Esophagus (tissue), 2 donors: ENCODE measurements around the gene LAMA1. TPM values are rescaled to one million over a fixed set of nuclear protein-coding genes. Genes with fewer than 3 reads are reported as not detected.

Experiments
- H3K27ac ChIP-seq, 2 donors: one replicate each; pipeline ENCODE4 v1.5.1; 2013; ENCODE audit warnings: low read depth in 2 of 2, mild to moderate bottlenecking in 2 of 2, inconsistent platforms in 1 of 2, low read length in 1 of 2, moderate library complexity in 1 of 2
- H3K27me3 ChIP-seq, 2 donors: one replicate each; pipeline ENCODE4 v1.6.1; 2013; ENCODE audit warnings: low read length in 2 of 2, control low read depth in 1 of 2, mild to moderate bottlenecking in 1 of 2; ENCODE audit not compliant: insufficient read depth in 2 of 2, control insufficient read depth in 1 of 2
- H3K36me3 ChIP-seq, 2 donors: one replicate each; pipeline ENCODE4 v1.6.1; 2013; ENCODE audit warnings: low read length in 1 of 2; ENCODE audit not compliant: control insufficient read depth in 2 of 2, insufficient read depth in 2 of 2
- H3K4me1 ChIP-seq, 2 donors: one replicate each; pipeline ENCODE4 v1.6.1; 2013; ENCODE audit warnings: low read length in 1 of 2; ENCODE audit not compliant: control insufficient read depth in 2 of 2, insufficient read depth in 2 of 2
- H3K4me3 ChIP-seq, 2 donors: one replicate each; pipeline ENCODE4 v1.5.1; 2013; ENCODE audit warnings: low read length in 2 of 2, mild to moderate bottlenecking in 2 of 2, low read depth in 1 of 2, moderate library complexity in 1 of 2
- H3K9me3 ChIP-seq, 2 donors: one replicate each; pipeline ENCODE4 v1.6.1; 2013; ENCODE audit warnings: mild to moderate bottlenecking in 2 of 2, low read depth in 1 of 2, low read length in 1 of 2, moderate library complexity in 1 of 2; ENCODE audit not compliant: control insufficient read depth in 2 of 2, insufficient read depth in 1 of 2
- WGBS, 2 donors: extraction: QIAGEN DNeasy Blood & Tissue Kit; methylation state at CpG; one replicate each; pipeline ENCODE4 v1.1.7; 2013; 5-methylcytosine and 5-hydroxymethylcytosine counted together
- polyA plus RNA-seq, 2 donors: library from polyadenylated mRNA; stranded (reverse); fragments of 200-250 nt; gene quantifications; one replicate each; pipeline ENCODE4 v1.2.3, GENCODE V29; 2013
- donor health status: healthy with polysubstance abuse.
- donor health status: Bipolar disorder and iron deficiency.

The LAMA1 gene
- polyA plus RNA-seq, 2 donors, result 0.16 to 0.27 TPM

DNA sequence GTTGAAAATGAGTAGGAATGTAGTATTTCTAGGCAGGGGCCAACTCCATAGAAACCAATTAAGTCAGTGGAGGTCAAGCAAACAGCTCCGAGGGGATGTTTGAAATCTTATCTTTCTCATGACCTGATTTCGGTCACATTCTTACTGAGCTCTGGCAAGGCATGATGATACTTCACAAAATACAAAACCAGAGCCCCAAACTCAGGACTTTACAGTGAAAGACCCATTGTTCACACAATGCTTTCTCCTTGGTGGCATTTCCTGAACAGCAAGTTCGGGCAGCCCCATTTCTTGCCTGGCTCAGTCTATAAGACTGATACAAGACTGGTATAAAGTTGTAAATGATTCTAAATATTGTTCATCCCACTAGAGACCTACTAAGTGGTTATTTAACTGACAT is 53.3 kb downstream of the LAMA1 start:
- Histone ChIP-seq H3K4me1 (peaks cover 0 to 2% of the 10 kb centered on the region in 2 donors), H3K9me3 (peaks cover 0 to under 1% of the 10 kb centered on the region in 2 donors), H3K36me3 (no peaks in the 10 kb centered on the region), H3K27me3 (no peaks in the 10 kb centered on the region), H3K4me3 (no peak overlapping the region), H3K27ac (no peak overlapping the region)
- WGBS, 2 donors, result 51 to 61% methylated on average over 3 of the region's 3 CpGs

DNA sequence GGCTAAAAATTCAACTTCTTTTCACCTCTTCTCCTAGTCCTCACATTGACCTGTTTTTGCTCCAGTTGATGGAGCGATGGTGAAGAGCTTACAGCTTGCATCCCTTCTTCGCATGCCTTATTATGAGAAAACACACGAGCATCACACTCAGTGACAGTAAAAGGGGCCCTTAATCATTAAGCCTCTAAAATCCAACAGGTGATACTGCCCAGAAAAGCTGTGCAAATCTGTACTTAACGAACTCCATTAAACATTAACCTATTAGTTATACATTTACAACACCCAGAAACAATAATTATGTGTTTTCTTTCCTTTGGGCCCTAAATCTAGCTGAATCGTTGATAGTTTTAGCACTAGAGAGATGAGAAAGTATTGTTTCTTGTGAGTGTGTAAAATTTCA is 54.8 kb downstream of the LAMA1 start:
- no peaks in the 10 kb centered on the region for H3K9me3 ChIP-seq
- no peak overlapping the region for H3K27ac ChIP-seq
- peaks cover 0 to 2% of the 10 kb centered on the region in 2 donors for H3K4me1 ChIP-seq
- H3K4me3 ChIP-seq, result no peak overlapping the region
- no peaks in the 10 kb centered on the region for H3K36me3 ChIP-seq
- H3K27me3 ChIP-seq, result no peaks in the 10 kb centered on the region
- 64 to 81% methylated on average over 5 of the region's 5 CpGs for WGBS, 2 donors

DNA sequence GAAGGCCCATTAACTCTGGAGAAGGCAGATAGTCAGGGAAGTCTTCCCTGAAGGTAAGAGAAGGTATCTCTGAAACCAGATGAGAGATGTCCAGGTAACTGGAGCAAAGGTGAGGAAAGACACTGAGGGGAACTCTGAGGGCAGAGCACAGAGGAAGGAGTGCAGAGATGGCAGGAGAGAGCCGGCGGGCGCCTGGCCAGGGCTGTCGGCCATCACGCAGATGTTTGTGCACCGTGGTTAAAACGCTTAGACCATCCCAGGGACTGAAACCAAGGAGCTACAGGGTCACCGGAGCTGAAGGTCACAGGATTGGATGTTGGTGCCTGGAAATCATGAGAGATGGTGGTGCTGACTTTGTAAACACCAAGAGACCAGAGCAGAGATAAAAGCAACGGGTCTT is 55.4 kb downstream of the LAMA1 start:
- Histone ChIP-seq H3K27me3 (no peaks in the 10 kb centered on the region), H3K27ac (no peak overlapping the region), H3K36me3 (no peaks in the 10 kb centered on the region), H3K9me3 (no peaks in the 10 kb centered on the region), H3K4me3 (no peak overlapping the region), H3K4me1 (peaks cover 0 to 2% of the 10 kb centered on the region in 2 donors)
- WGBS, 2 donors, result 70 to 84% methylated on average over 9 of the region's 9 CpGs

DNA sequence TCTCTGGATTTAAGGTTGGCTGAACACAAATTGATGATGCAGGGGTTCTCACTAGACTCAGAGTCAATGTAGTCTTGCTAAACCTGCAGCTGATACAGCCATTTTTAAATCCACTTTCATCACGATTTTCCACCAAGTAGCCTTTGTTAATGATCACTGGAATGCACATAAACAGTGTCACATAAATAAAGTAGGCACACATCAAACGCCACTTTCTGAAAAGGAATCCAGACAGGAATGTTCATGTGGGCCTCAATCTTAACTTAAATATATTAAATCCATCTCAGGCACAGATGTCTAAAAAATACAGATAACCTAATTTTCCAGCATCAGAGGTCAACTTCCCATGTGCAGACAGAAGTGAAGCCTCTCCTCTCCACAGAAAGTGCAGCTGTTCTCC is 58.3 kb downstream of the LAMA1 start:
- Histone ChIP-seq H3K4me1 (no peaks in the 10 kb centered on the region), H3K27me3 (no peaks in the 10 kb centered on the region), H3K4me3 (no peak overlapping the region), H3K36me3 (no peaks in the 10 kb centered on the region), H3K27ac (no peak overlapping the region), H3K9me3 (no peaks in the 10 kb centered on the region)
- 48 to 53% methylated on average over 2 of the region's 2 CpGs for WGBS, 2 donors

DNA sequence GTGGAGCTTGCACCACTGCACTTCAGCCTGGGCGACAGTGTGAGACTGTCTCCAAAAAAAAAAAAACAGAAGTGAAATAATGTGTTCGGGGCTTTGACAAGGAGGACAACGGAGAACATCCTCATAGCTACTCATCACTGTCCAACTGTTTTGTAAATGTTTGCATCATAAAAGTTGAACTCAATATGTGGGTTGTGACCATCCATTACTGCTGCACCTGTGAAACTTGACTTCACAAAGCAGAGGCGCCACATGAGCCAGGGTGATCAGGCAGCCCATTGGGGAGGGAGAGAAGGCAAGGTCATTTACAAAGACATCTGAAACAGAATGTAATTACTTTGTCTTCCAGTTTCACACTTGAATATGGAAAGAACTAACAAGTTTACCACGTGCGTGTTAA is 61.6 kb downstream of the LAMA1 start:
- no peaks in the 10 kb centered on the region for H3K27me3 ChIP-seq
- 86 to 88% methylated on average over 6 of the region's 6 CpGs for WGBS, 2 donors
- H3K9me3 ChIP-seq, result no peaks in the 10 kb centered on the region
- no peak overlapping the region for H3K4me3 ChIP-seq
- H3K27ac ChIP-seq, result no peak overlapping the region
- H3K4me1 ChIP-seq, result no peaks in the 10 kb centered on the region
- H3K36me3 ChIP-seq, result no peaks in the 10 kb centered on the region

DNA sequence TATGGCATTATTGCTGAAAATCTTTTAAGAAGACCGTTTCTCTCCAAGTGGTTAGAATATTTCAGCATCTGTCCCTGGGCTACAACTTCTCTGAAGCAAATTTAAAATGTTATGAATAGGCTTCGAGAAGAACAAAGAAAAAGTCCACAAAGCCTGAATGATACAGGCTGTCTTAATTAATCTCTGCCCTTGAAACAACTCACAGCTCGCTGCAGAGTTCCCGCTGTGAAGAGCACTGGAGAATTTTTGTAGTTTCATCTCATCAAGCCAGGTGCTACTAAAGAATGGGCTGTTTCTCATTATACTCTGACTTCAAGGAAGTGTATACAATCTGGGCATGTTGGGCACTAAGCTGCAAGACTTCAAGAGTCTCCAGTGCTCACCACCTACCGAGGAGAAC is 67.6 kb downstream of the LAMA1 start:
- H3K27ac ChIP-seq, result no peak overlapping the region
- H3K36me3 ChIP-seq, result no peaks in the 10 kb centered on the region
- peaks cover 0 to 3% of the 10 kb centered on the region in 2 donors for H3K9me3 ChIP-seq
- H3K27me3 ChIP-seq, result no peaks in the 10 kb centered on the region
- H3K4me1 ChIP-seq, result no peaks in the 10 kb centered on the region
- H3K4me3 ChIP-seq, result no peak overlapping the region
- WGBS, 2 donors, result 68 to 72% methylated on average over 5 of the region's 5 CpGs

DNA sequence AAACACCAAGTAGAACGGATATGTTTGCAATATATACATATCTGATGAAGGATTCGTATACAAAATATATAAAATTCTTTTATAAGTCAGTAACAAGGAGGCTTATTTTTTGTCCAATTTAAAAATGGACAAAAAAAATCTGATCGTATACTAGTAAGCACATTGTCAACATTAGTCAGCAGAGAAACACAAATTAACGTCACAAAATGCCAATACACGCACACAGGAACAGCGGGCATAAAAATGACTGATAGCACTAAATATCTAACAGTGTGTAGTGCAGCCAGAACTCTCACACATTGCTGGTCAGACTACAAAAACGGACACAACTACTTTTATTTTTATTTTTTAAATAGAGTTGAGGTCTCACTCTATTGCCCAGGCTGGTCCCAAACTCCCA is 69.5 kb downstream of the LAMA1 start:
- H3K36me3 ChIP-seq, result no peaks in the 10 kb centered on the region
- H3K27me3 ChIP-seq, result no peaks in the 10 kb centered on the region
- H3K4me3 ChIP-seq, result no peak overlapping the region
- 85 to 89% methylated on average over 7 of the region's 7 CpGs for WGBS, 2 donors
- H3K4me1 ChIP-seq, result no peaks in the 10 kb centered on the region
- H3K9me3 ChIP-seq, result peaks cover 0 to 3% of the 10 kb centered on the region in 2 donors
- no peak overlapping the region for H3K27ac ChIP-seq

DNA sequence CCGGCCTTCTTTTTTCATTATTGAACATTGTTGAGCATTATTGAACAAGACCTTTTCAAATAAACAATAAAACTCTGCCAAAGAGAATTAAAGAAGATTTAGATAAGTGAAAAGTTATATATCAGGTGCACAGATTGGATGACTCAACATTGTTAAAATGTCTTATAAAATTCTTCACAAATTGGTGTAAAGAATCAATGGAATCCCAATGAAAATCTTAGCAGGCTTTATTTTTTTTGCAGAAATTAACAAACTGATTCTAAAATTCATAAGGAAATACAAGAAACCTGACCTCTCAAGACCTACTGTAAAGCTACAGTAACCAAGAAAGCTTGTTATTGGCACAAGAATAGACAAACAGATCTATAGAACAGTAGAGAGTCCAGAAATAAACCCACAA is 70.3 kb downstream of the LAMA1 start:
- 57 to 65% methylated on average over 1 of the region's 1 CpG for WGBS, 2 donors
- H3K27ac ChIP-seq, result no peak overlapping the region
- no peaks in the 10 kb centered on the region for H3K36me3 ChIP-seq
- H3K4me3 ChIP-seq, result no peak overlapping the region
- H3K9me3 ChIP-seq, result peaks cover 0 to 3% of the 10 kb centered on the region in 2 donors
- no peaks in the 10 kb centered on the region for H3K4me1 ChIP-seq
- H3K27me3 ChIP-seq, result no peaks in the 10 kb centered on the region

DNA sequence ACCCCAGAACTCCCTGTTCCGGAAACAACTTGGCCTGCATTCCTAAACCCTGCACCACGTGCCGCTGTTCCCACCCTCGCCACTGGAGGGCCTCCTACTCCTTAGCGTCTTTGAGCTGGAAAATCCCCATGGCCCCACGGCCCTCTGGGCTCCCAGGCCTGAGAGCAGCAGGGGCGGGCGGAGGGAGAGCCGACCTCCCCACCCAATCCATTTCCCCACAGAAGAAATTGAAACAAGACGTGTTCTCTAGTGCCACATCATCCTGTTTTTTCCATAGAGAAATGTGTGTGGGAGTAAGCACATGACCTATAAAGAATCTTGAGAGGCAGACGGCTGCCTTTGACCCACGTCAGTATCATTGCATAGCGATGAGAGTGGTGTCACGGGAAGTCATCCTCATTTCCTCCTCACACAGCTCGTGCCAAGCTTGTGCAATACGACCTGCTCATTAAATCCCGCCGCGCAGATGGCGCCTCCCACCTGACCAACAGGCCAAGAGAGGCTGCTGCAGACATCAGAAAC is 79.2 kb downstream of the LAMA1 start:
- Histone ChIP-seq H3K4me3 (no peak overlapping the region), H3K4me1 (no peaks in the 10 kb centered on the region), H3K27ac (no peak overlapping the region), H3K36me3 (no peaks in the 10 kb centered on the region), H3K9me3 (no peaks in the 10 kb centered on the region), H3K27me3 (no peaks in the 10 kb centered on the region)
- WGBS, 2 donors, result 42 to 46% methylated on average over 20 of the region's 20 CpGs

DNA sequence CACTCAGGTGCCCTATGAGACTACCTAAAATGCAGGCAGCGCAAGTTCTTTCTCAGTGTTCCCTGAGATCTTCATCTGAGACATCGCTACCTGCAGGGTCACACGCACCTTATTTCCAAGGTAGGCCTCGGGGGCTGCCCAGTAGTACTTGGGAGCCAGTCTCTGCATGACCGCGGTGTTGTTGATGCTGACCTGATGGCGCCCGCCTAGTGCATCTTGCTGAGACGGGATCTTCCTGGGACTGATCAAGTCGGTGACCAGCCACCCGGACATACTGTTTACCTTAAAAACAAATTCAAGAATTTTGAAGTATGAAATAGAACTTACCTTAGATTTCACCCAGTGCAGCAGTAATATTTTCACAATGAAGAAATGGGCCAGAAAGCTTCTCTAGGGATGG is 80.1 kb downstream of the LAMA1 start:
- Histone ChIP-seq H3K36me3 (no peaks in the 10 kb centered on the region), H3K27ac (no peak overlapping the region), H3K4me1 (no peaks in the 10 kb centered on the region), H3K27me3 (no peaks in the 10 kb centered on the region), H3K4me3 (no peak overlapping the region), H3K9me3 (no peaks in the 10 kb centered on the region)
- 91 to 94% methylated on average over 11 of the region's 11 CpGs for WGBS, 2 donors
